Esophagus squamous epithelium (tissue), 4 donors: ENCODE measurements around the gene KPNA6.

Source experiments
- POLR2A ChIP-seq, 4 donors: fragments of 450-650 bp; IDR thresholded peaks; one replicate each; pipeline ENCODE4 v1.6.1; 2017; ENCODE audit warnings: antibody characterized with exemption in 4 of 4, mild to moderate bottlenecking in 4 of 4, moderate library complexity in 3 of 4
- TF ChIP-seq, protein P1 (sequence below), 6 experiments: fragments of 450-650 bp in 4 of 6; fragments of 200-600 bp in 2 of 6; sonication (generic) in 2 of 6; IDR thresholded peaks; one replicate each; pipeline ENCODE4 v1.5.1; 2016 to 2019; ENCODE audit warnings: antibody characterized with exemption in 6 of 6, mild to moderate bottlenecking in 4 of 6, moderate library complexity in 4 of 6

DNA sequence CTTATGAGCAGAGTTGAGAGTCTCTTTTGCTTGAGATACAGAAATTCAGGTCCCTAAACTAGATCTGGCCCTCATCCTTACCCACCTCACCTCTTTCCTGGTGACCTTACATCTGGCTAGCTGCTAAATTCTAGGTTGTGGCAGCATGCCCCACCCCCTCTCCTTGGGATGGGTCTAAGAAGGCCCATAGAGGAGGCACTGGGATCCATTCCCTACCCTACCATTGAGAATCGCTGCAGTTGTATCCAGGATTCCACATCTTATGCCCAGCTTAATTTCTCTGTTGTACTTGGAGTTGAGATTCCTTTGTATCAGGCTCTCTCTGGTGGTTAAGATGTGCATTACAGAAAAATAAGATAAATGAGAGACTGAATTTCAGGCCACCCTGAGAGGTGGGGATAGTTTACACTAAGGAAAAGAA, 44.6 kb upstream of the KPNA6 start:
- TF ChIP-seq POLR2A (IDR thresholded peaks at IDR 0.05) = no peak
- TF ChIP-seq, protein P1, sequence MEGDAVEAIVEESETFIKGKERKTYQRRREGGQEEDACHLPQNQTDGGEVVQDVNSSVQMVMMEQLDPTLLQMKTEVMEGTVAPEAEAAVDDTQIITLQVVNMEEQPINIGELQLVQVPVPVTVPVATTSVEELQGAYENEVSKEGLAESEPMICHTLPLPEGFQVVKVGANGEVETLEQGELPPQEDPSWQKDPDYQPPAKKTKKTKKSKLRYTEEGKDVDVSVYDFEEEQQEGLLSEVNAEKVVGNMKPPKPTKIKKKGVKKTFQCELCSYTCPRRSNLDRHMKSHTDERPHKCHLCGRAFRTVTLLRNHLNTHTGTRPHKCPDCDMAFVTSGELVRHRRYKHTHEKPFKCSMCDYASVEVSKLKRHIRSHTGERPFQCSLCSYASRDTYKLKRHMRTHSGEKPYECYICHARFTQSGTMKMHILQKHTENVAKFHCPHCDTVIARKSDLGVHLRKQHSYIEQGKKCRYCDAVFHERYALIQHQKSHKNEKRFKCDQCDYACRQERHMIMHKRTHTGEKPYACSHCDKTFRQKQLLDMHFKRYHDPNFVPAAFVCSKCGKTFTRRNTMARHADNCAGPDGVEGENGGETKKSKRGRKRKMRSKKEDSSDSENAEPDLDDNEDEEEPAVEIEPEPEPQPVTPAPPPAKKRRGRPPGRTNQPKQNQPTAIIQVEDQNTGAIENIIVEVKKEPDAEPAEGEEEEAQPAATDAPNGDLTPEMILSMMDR (IDR thresholded peaks at IDR 0.05) = peak; percentile 22 to 78 (median 57)
